GM12892 (cell line): ENCODE measurements around the gene LDLRAD4.

Experiments used
- POLR2A ChIP-seq: IDR thresholded peaks from 2 replicates; pipeline ENCODE4 v1.6.1; 2011; ENCODE audit warnings: low read depth, low read length, control low read depth
- POLR2AphosphoS5 ChIP-seq: IDR thresholded peaks from 2 replicates; pipeline ENCODE4 v1.6.1; 2011; ENCODE audit warnings: low read depth, low read length, control low read depth

- TF ChIP-seq POLR2A, result no peak
- TF ChIP-seq POLR2AphosphoS5, result no peak
Observed at GRCh38 chr18:13315000-13315399, 96.4 kb downstream of the LDLRAD4 start.
